HG02571 (cell line): ENCODE data around the gene RBBP4.
"Not testable (repeated sequence)": the region's sequence is repeated elsewhere in the genome, so short reads cannot be mapped to it uniquely, and the experiment has no call there.

Experiments
- ATAC-seq: cut with Tn5 transposase; IDR thresholded peaks from one replicate; pipeline ENCODE4 v1.9.1; 2021; ENCODE audit warnings: mild to moderate bottlenecking, moderate library complexity; ENCODE audit not compliant: unreplicated experiment

RBBP4 gene

GRCh38 chr1:32650752-32651460 is at the start of gene RBBP4:
Gene RBBP4 (plus strand): TSS chr1:32651208. CDS start chr1:32651307, 99 bp downstream.
- peak; percentile 84 for ATAC-seq

- no peak for ATAC-seq
These were observed 45.1 kb upstream of the RBBP4 start for GRCh38 chr1:32605711-32606424.

- no peak for ATAC-seq
These were observed 44.2 kb upstream of the RBBP4 start for GRCh38 chr1:32606565-32607371.

- no peak for ATAC-seq
These were observed 41.8 kb upstream of the RBBP4 start for GRCh38 chr1:32609180-32609579.

- no peak for ATAC-seq
These were observed 39.2 kb upstream of the RBBP4 start for GRCh38 chr1:32611859-32612188.

- peak; percentile 69 for ATAC-seq
These were observed 38.7 kb upstream of the RBBP4 start for GRCh38 chr1:32612189-32612881.

GRCh38 chr1:32613472-32613871 is 37.5 kb upstream of the RBBP4 start:
- no peak for ATAC-seq

- ATAC-seq: no peak
These were observed 32.3 kb upstream of the RBBP4 start for GRCh38 chr1:32618673-32619221.

- ATAC-seq: peak; percentile 79
These were observed 31.1 kb upstream of the RBBP4 start for GRCh38 chr1:32619701-32620485.

GRCh38 chr1:32622205-32622604 is 28.8 kb upstream of the RBBP4 start:
- no peak for ATAC-seq

GRCh38 chr1:32622806-32623681 is 28.0 kb upstream of the RBBP4 start:
- no peak for ATAC-seq

- ATAC-seq: no peak
These were observed 27.2 kb upstream of the RBBP4 start for GRCh38 chr1:32623775-32624174.

- ATAC-seq: no peak
These were observed 24.8 kb upstream of the RBBP4 start for GRCh38 chr1:32626176-32626575.

GRCh38 chr1:32627596-32628162 is 23.3 kb upstream of the RBBP4 start:
- peak; percentile 49 for ATAC-seq

GRCh38 chr1:32630173-32630572 is 20.8 kb upstream of the RBBP4 start:
- not testable (repeated sequence) for ATAC-seq

- no peak for ATAC-seq
These were observed 18.2 kb upstream of the RBBP4 start for GRCh38 chr1:32632829-32633228.

GRCh38 chr1:32635508-32636277 is 15.3 kb upstream of the RBBP4 start:
- ATAC-seq: no peak
